Loucy (cell line): Measurements from ENCODE around the gene ABLIM2.

ENCODE experiments used
- CTCF ChIP-seq: fragments of 200-600 bp; sonication (generic); conservative IDR thresholded peaks from 2 replicates; pipeline ENCODE4 v1.5.1; 2014; ENCODE audit warnings: mild to moderate bottlenecking, antibody characterized with exemption, low read length
- EZH2phosphoT487 ChIP-seq: fragments of 200-600 bp; IDR thresholded peaks from 2 replicates; pipeline ENCODE4 v1.6.1; 2018; ENCODE audit warnings: antibody characterized with exemption, mild to moderate bottlenecking, moderate library complexity, borderline replicate concordance

DNA sequence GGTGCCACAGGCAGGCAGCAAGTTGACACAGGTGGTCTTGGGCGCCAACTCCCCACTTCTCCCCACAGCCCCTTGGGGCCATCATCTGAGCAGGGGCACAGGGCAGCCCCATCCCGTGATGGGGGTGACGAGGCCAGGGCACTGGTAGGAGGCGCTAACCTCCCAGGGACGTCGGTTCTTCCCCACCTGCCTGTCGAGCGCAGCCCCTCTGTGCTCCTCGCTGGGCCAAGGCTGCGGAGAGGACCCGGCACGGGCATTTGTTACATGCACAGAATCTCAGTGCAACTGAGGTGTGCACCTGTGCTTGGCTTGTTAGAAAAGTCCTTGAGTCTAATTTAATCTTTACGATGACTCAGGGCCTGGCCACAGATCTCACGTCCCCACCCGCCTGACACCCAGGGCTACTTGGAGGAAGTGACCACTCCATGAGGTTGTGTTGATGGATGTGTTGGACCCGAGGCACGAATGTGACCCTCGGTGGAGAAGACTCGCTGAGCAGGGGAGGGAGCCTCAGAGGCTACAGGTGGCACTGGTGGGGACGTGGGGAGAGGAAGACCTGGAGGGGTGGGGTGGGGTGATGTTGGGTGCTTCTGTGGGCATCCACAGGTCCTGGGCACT is 37.3 kb upstream of the ABLIM2 start:
- TF ChIP-seq CTCF = no peak
- no peak for TF ChIP-seq EZH2phosphoT487
